Naive thymus-derived CD4-positive, alpha-beta T cell (primary cell): ENCODE data around the gene SLC25A22. TPM values are rescaled to one million over a fixed set of nuclear protein-coding genes. Genes with fewer than 3 reads are reported as not detected.

Experiments used
- ATAC-seq: fragments of 150-1000 bp; cut with Tn5 transposase; 2 replicates; pipeline ENCODE4 v1.10.0; 2021; ENCODE audit warnings: mild to moderate bottlenecking, moderate library complexity
- CTCF ChIA-PET: fragments of 350-600 bp; sonication (Branson Sonifier 250); formaldehyde crosslinking; loops from one replicate; lab custom pipeline; 2021; ENCODE audit warnings: antibody characterized with exemption; lab: Charles Lee
- POLR2A ChIA-PET: fragments of 350-600 bp; sonication (Branson Sonifier 250); formaldehyde crosslinking; loops from one replicate; lab custom pipeline; 2021; ENCODE audit warnings: antibody characterized with exemption, inconsistent platforms; lab: Charles Lee
- DNase-seq, 9 donors: peaks; one replicate each; pipeline versions ENCODE4 v3.0.0 to v3.0.0-alpha.2; 2020 to 2022; ENCODE audit warnings: mixed read lengths in 1 of 9
- H3K27ac ChIP-seq: one replicate; pipeline ENCODE4 v1.7.0; 2013; ENCODE audit warnings: mild to moderate bottlenecking, low read depth, low read length, moderate library complexity
- H3K27me3 ChIP-seq, 2 donors: one replicate each; pipeline ENCODE4 v1.7.0; 2013; ENCODE audit warnings: low read length in 2 of 2, mild to moderate bottlenecking in 2 of 2, moderate library complexity in 2 of 2; ENCODE audit not compliant: control insufficient read depth in 2 of 2, insufficient read depth in 2 of 2
- H3K36me3 ChIP-seq, 3 experiments: 1 replicate in 2 of 3; 2 replicates in 1 of 3; pipeline ENCODE4 v1.7.0; 2013; ENCODE audit warnings: low read length in 3 of 3, mild to moderate bottlenecking in 3 of 3, moderate library complexity in 1 of 3; ENCODE audit not compliant: insufficient read depth in 3 of 3, control insufficient read depth in 2 of 3
- H3K4me1 ChIP-seq, 2 donors: one replicate each; pipeline ENCODE4 v1.7.0; 2013; ENCODE audit warnings: low read length in 2 of 2, mild to moderate bottlenecking in 2 of 2, moderate library complexity in 1 of 2; ENCODE audit not compliant: control insufficient read depth in 2 of 2, insufficient read depth in 2 of 2
- H3K4me3 ChIP-seq: 2 replicates; pipeline ENCODE4 v1.7.0; 2013; ENCODE audit warnings: mild to moderate bottlenecking, low read length
- H3K9me3 ChIP-seq, 3 experiments: 1 replicate in 2 of 3; 2 replicates in 1 of 3; pipeline ENCODE4 v1.7.0; 2013; ENCODE audit warnings: low read length in 3 of 3; ENCODE audit not compliant: control insufficient read depth in 2 of 3
- H3K27ac Mint-ChIP-seq, 9 donors: one replicate each; pipeline ENCODE4 v1.8.0; 2020 to 2022; ENCODE audit warnings: mixed read lengths in 9 of 9, mild to moderate bottlenecking in 8 of 9, moderate library complexity in 5 of 9, inconsistent platforms in 2 of 9
- H3K27me3 Mint-ChIP-seq, 5 donors: one replicate each; pipeline ENCODE4 v1.8.0; 2021 to 2022; ENCODE audit warnings: mixed read lengths in 5 of 5, mild to moderate bottlenecking in 1 of 5
- H3K36me3 Mint-ChIP-seq, 5 donors: one replicate each; pipeline ENCODE4 v1.8.0; 2020 to 2022; ENCODE audit warnings: mixed read lengths in 5 of 5, mild to moderate bottlenecking in 3 of 5, inconsistent platforms in 1 of 5
- H3K4me1 Mint-ChIP-seq, 7 donors: one replicate each; pipeline ENCODE4 v1.8.0; 2020 to 2022; ENCODE audit warnings: mixed read lengths in 7 of 7, mild to moderate bottlenecking in 3 of 7, inconsistent platforms in 1 of 7
- H3K4me3 Mint-ChIP-seq, 10 donors: one replicate each; pipeline ENCODE4 v1.8.0; 2020 to 2022; ENCODE audit warnings: mild to moderate bottlenecking in 10 of 10, mixed read lengths in 10 of 10, moderate library complexity in 6 of 10, inconsistent platforms in 2 of 10
- H3K9me3 Mint-ChIP-seq, 11 donors: one replicate each; pipeline ENCODE4 v1.8.0; 2020 to 2022; ENCODE audit warnings: mixed read lengths in 11 of 11, mild to moderate bottlenecking in 4 of 11, inconsistent platforms in 1 of 11, moderate library complexity in 1 of 11
- intact Hi-C, 2 donors: fragments of 100-400 bp; cut with micrococcal nuclease; formaldehyde crosslinking; loops; one replicate each; pipeline ENCODE4 v1.15.1; 2023
- polyA plus RNA-seq, 2 donors: library from polyadenylated mRNA; unstranded; fragments of 300-500 nt; fragmentation: Illumina TruSeq; gene quantifications; one replicate each; pipeline ENCODE4 v1.2.3, GENCODE V29; 2021
- total RNA-seq, 6 experiments: library from RNA in 5 of 6; stranded (reverse) in 5 of 6; gene quantifications; 1 replicate in 5 of 6; 2 replicates in 1 of 6; pipeline ENCODE4 v1.2.3 and lab custom pipeline; 2021 to 2026

SLC25A22 gene
- total and polyA plus RNA-seq, 7 experiments from 2014 or later: 6.4 to 58.4 (median 18.9) TPM

- ChIA-PET CTCF (no interaction called here), POLR2A (no interaction called here)
- Histone ChIP-seq H3K36me3 (no peaks in the 10 kb centered on the region), H3K27me3 (no peaks in the 10 kb centered on the region), H3K4me3 (no peak overlapping the region), H3K4me1 (peaks cover 3 to 10% of the 10 kb centered on the region in 2 donors), H3K27ac (no peak overlapping the region), H3K9me3 (no peaks in the 10 kb centered on the region)
- H3K4me1 Mint-ChIP-seq: peaks cover 13 to 25% (median 19%) of the 10 kb centered on the region in 7 donors
- intact Hi-C loops: no loop called here
- no peaks in the 10 kb centered on the region for H3K9me3 Mint-ChIP-seq
- ATAC-seq (no peak), DNase-seq (no peak)
- H3K4me3 Mint-ChIP-seq: no peak overlapping the region
- no peaks in the 10 kb centered on the region for H3K36me3 Mint-ChIP-seq
- H3K27ac Mint-ChIP-seq: no peak overlapping the region
- peaks cover 0 to 7% (median 0%) of the 10 kb centered on the region in 5 donors for H3K27me3 Mint-ChIP-seq
Measured at GRCh38 chr11:742156-742546, 55.9 kb downstream of the SLC25A22 start.

Other genes with a start within 250 kb of the SLC25A22 start
- 10 to 100 TPM in 2 of 5 experiments, 1 to 10 TPM in 3; 2.8 to 14.7 (median 9.6) TPM for gene LMNTD2, start 237.5 kb downstream of the SLC25A22 start, total RNA-seq
- gene LMNTD2, start 237.5 kb downstream of the SLC25A22 start, polyA plus RNA-seq: 1 to 10 TPM; 2.3 to 3.6 TPM
- 10 to 100 TPM; 20.0 to 45.4 (median 35.5) TPM for gene RASSF7, start 237.3 kb downstream of the SLC25A22 start, total RNA-seq
- 10 to 100 TPM; 26.7 to 43.6 TPM for gene RASSF7, start 237.3 kb downstream of the SLC25A22 start, polyA plus RNA-seq
- 10 to 100 TPM; 47.3 to 55.2 (median 49.4) TPM for gene PHRF1, start 221.8 kb downstream of the SLC25A22 start, total RNA-seq
- 10 to 100 TPM in 1 of 2 donors, 1 to 10 TPM in 1; 6.2 to 22.1 TPM for gene PHRF1, start 221.8 kb downstream of the SLC25A22 start, polyA plus RNA-seq
- 100 to 1,000 TPM in 1 of 5 experiments, 10 to 100 TPM in 4; 57.0 to 134 (median 64.6) TPM for gene IRF7, start 182.3 kb downstream of the SLC25A22 start, total RNA-seq
- gene IRF7, start 182.3 kb downstream of the SLC25A22 start, polyA plus RNA-seq: 10 to 100 TPM; 25.9 to 50.0 TPM
- gene CDHR5, start 173.3 kb downstream of the SLC25A22 start, total RNA-seq: not detected
- not detected for gene CDHR5, start 173.3 kb downstream of the SLC25A22 start, polyA plus RNA-seq
- gene SCT, start 171.1 kb downstream of the SLC25A22 start, total RNA-seq: not detected
- gene SCT, start 171.1 kb downstream of the SLC25A22 start, polyA plus RNA-seq: not detected
- gene DRD4, start 161.0 kb downstream of the SLC25A22 start, total RNA-seq: 1 to 10 TPM in 2 of 5 experiments, under 1 TPM in 3; 0.27 to 1.9 (median 0.75) TPM
- not detected for gene DRD4, start 161.0 kb downstream of the SLC25A22 start, polyA plus RNA-seq
- 100 to 1,000 TPM in 1 of 5 experiments, 10 to 100 TPM in 4; 44.5 to 117 (median 54.2) TPM for gene DEAF1, start 103.1 kb downstream of the SLC25A22 start, total RNA-seq
- 10 to 100 TPM; 33.0 to 71.8 TPM for gene DEAF1, start 103.1 kb downstream of the SLC25A22 start, polyA plus RNA-seq
- 10 to 100 TPM; 26.2 to 44.3 (median 40.4) TPM for gene TMEM80, start 102.5 kb downstream of the SLC25A22 start, total RNA-seq
- 10 to 100 TPM; 31.4 to 37.8 TPM for gene TMEM80, start 102.5 kb downstream of the SLC25A22 start, polyA plus RNA-seq
- gene EPS8L2, start 92.0 kb downstream of the SLC25A22 start, total RNA-seq: 10 to 100 TPM in 3 of 5 experiments, 1 to 10 TPM in 2; 7.2 to 16.6 (median 10.9) TPM
- 1 to 10 TPM; 4.5 to 4.6 TPM for gene EPS8L2, start 92.0 kb downstream of the SLC25A22 start, polyA plus RNA-seq
- 100 to 1,000 TPM in 2 of 5 experiments, 10 to 100 TPM in 3; 61.4 to 272 (median 90.3) TPM for gene TALDO1, start 50.8 kb downstream of the SLC25A22 start, total RNA-seq
- 100 to 1,000 TPM; 179 to 214 TPM for gene TALDO1, start 50.8 kb downstream of the SLC25A22 start, polyA plus RNA-seq
- 10 to 100 TPM; 37.8 to 59.2 (median 52.9) TPM for gene GATD1, start 20.8 kb downstream of the SLC25A22 start, total RNA-seq
- gene GATD1, start 20.8 kb downstream of the SLC25A22 start, polyA plus RNA-seq: 10 to 100 TPM in 1 of 2 donors, 1 to 10 TPM in 1; 8.1 to 17.8 TPM
- 1 to 10 TPM in 1 of 5 experiments, not detected in 4; 2.3 TPM for gene CEND1, start 8.2 kb downstream of the SLC25A22 start, total RNA-seq
- gene CEND1, start 8.2 kb downstream of the SLC25A22 start, polyA plus RNA-seq: not detected
- 10 to 100 TPM; 30.0 to 38.7 (median 34.1) TPM for gene PIDD1, start 7.0 kb upstream of the SLC25A22 start, total RNA-seq
- 1 to 10 TPM; 4.7 to 8.3 TPM for gene PIDD1, start 7.0 kb upstream of the SLC25A22 start, polyA plus RNA-seq
- 1,000 to 10,000 TPM; 2,266 to 5,944 (median 5,497) TPM for gene RPLP2, start 11.7 kb upstream of the SLC25A22 start, total RNA-seq
- 1,000 to 10,000 TPM; 3,734 to 4,844 TPM for gene RPLP2, start 11.7 kb upstream of the SLC25A22 start, polyA plus RNA-seq
- 100 to 1,000 TPM in 4 of 5 experiments, 10 to 100 TPM in 1; 60.1 to 237 (median 205) TPM for gene PNPLA2, start 20.6 kb upstream of the SLC25A22 start, total RNA-seq
- gene PNPLA2, start 20.6 kb upstream of the SLC25A22 start, polyA plus RNA-seq: 10 to 100 TPM; 26.0 to 40.4 TPM
- 1 to 10 TPM in 3 of 5 experiments, under 1 TPM in 1, not detected in 1; 0.62 to 3.9 (median 2.0) TPM for gene CRACR2B, start 29.6 kb upstream of the SLC25A22 start, total RNA-seq
- gene CRACR2B, start 29.6 kb upstream of the SLC25A22 start, polyA plus RNA-seq: not detected
- gene CD151, start 34.7 kb upstream of the SLC25A22 start, total RNA-seq: 10 to 100 TPM in 3 of 5 experiments, 1 to 10 TPM in 2; 6.6 to 62.9 (median 18.5) TPM
- 1 to 10 TPM; 4.0 to 7.2 TPM for gene CD151, start 34.7 kb upstream of the SLC25A22 start, polyA plus RNA-seq
- 10 to 100 TPM; 31.2 to 93.3 (median 44.9) TPM for gene POLR2L, start 44.2 kb upstream of the SLC25A22 start, total RNA-seq
- gene POLR2L, start 44.2 kb upstream of the SLC25A22 start, polyA plus RNA-seq: 10 to 100 TPM; 55.9 to 83.1 TPM
- 10 to 100 TPM in 1 of 5 experiments, 1 to 10 TPM in 4; 4.8 to 12.6 (median 6.6) TPM for gene TSPAN4, start 44.6 kb upstream of the SLC25A22 start, total RNA-seq
- 1 to 10 TPM; 4.1 to 4.7 TPM for gene TSPAN4, start 44.6 kb upstream of the SLC25A22 start, polyA plus RNA-seq
- gene CHID1, start 112.5 kb upstream of the SLC25A22 start, total RNA-seq: 10 to 100 TPM; 30.8 to 56.3 (median 53.0) TPM
- gene CHID1, start 112.5 kb upstream of the SLC25A22 start, polyA plus RNA-seq: 10 to 100 TPM; 57.5 to 61.0 TPM
- gene AP2A2, start 127.6 kb upstream of the SLC25A22 start, total RNA-seq: 10 to 100 TPM; 70.1 to 93.3 (median 86.4) TPM
- gene AP2A2, start 127.6 kb upstream of the SLC25A22 start, polyA plus RNA-seq: 10 to 100 TPM in 1 of 2 donors, 1 to 10 TPM in 1; 8.7 to 10.7 TPM
- not detected for gene MUC6, start 238.4 kb upstream of the SLC25A22 start, total RNA-seq
- not detected for gene MUC6, start 238.4 kb upstream of the SLC25A22 start, polyA plus RNA-seq